Muscle of leg (tissue), 11 donors: Measurements from ENCODE around the gene ORAI2. TPM values are rescaled to one million over a fixed set of nuclear protein-coding genes. Genes with fewer than 3 reads are reported as not detected.
"Not testable (repeated sequence)": the region's sequence is repeated elsewhere in the genome, so short reads cannot be mapped to it uniquely, and the experiment has no call there.

ENCODE experiments used
- DNase-seq: peaks from one replicate; pipeline ENCODE4 v3.0.0; 2013
- H3K27ac ChIP-seq: one replicate; pipeline ENCODE4 v1.5.1; 2013; ENCODE audit warnings: mild to moderate bottlenecking, low read length, control low read depth
- H3K27me3 ChIP-seq: one replicate; pipeline ENCODE4 v1.6.1; 2013; ENCODE audit warnings: low read length; ENCODE audit not compliant: control insufficient read depth, insufficient read depth
- H3K36me3 ChIP-seq: one replicate; pipeline ENCODE4 v1.6.1; 2013; ENCODE audit warnings: low read length; ENCODE audit not compliant: control insufficient read depth, insufficient read depth
- H3K4me1 ChIP-seq: one replicate; pipeline ENCODE4 v1.6.1; 2013; ENCODE audit warnings: low read length; ENCODE audit not compliant: control insufficient read depth, insufficient read depth
- H3K4me3 ChIP-seq: one replicate; pipeline ENCODE4 v1.5.1; 2013; ENCODE audit warnings: low read length, control low read depth
- H3K9me3 ChIP-seq: replicated peaks from 2 replicates; pipeline ENCODE4 v1.6.1; 2013; ENCODE audit warnings: low read depth, low read length; ENCODE audit not compliant: control insufficient read depth
- WGBS: methylation state at CpG from one replicate; pipeline ENCODE4 v1.1.5; 2013; ENCODE audit warnings: missing lambda C conversion rate; ENCODE audit not compliant: insufficient coverage; 5-methylcytosine and 5-hydroxymethylcytosine counted together
- polyA plus RNA-seq, 8 donors: library from polyadenylated mRNA; unstranded; fragments of 120-200 nt; gene quantifications; one replicate each; pipeline versions ENCODE4 v1.2.1 to v1.2.3, GENCODE V29; 2013; ENCODE audit warnings: inconsistent platforms in 1 of 8, low replicate concordance in 1 of 8; ENCODE audit not compliant: insufficient read length in 8 of 8, insufficient read depth in 1 of 8
- total RNA-seq: library from RNA; stranded (reverse); fragments of 120-200 nt; gene quantifications from one replicate; pipeline ENCODE4 v1.2.4, GENCODE V29; 2013

ORAI2 gene
- total and polyA plus RNA-seq, 9 donors: 7.0 to 17.8 (median 11.5) TPM

GRCh38 chr7:102494473-102495149 lies 61.2 kb downstream of the ORAI2 start:
- no CpG with 5 or more reads among the region's 67 CpGs for WGBS
- H3K4me1 ChIP-seq, DNase-seq: not testable (repeated sequence)

GRCh38 chr7:102496861-102497260 lies 63.5 kb downstream of the ORAI2 start:
- not testable (repeated sequence) for H3K27me3 ChIP-seq, H3K4me1 ChIP-seq, H3K4me3 ChIP-seq, DNase-seq, H3K9me3 ChIP-seq, H3K36me3 ChIP-seq, H3K27ac ChIP-seq
- WGBS: 100% methylated on average over 1 of the region's 10 CpGs

More at GRCh38 chr7:102494473-102495149, 61.2 kb downstream of the ORAI2 start:
- not testable (repeated sequence) for H3K27ac ChIP-seq, H3K27me3 ChIP-seq, H3K36me3 ChIP-seq, H3K9me3 ChIP-seq, H3K4me3 ChIP-seq

- WGBS: no CpG with 5 or more reads among the region's 5 CpGs
- H3K4me3 ChIP-seq: not testable (repeated sequence)
These were observed 63.9 kb downstream of the ORAI2 start for GRCh38 chr7:102497308-102497707.

DNA sequence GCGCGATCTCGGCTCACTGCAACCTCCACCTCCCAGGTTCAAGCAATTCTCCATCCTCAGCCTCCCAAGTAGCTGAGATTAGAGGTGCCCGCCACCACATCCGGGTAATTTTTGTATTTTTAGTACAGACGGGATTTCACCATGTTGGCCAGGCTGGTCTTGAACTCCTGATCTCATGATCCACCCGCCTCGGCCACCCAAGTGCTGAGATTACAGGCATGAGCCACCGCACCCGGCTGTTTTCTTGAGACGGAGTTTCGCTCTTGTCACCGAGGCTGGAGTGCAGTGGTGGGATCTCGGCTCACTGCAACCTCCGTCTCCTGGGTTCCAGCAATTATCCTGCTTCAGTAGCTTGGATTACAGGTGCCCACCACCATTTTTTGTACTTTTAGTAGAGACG lies 64.9 kb downstream of the ORAI2 start:
- H3K4me1 ChIP-seq, DNase-seq, H3K4me3 ChIP-seq, H3K27me3 ChIP-seq, H3K36me3 ChIP-seq, H3K9me3 ChIP-seq, H3K27ac ChIP-seq: not testable (repeated sequence)
- WGBS: no CpG with 5 or more reads among the region's 16 CpGs

More at GRCh38 chr7:102497308-102497707, 63.9 kb downstream of the ORAI2 start:
- not testable (repeated sequence) for H3K9me3 ChIP-seq, DNase-seq, H3K4me1 ChIP-seq, H3K27ac ChIP-seq, H3K36me3 ChIP-seq, H3K27me3 ChIP-seq

GRCh38 chr7:102503141-102503540 lies 69.8 kb downstream of the ORAI2 start:
- not testable (repeated sequence) for DNase-seq, H3K36me3 ChIP-seq, H3K27me3 ChIP-seq, H3K27ac ChIP-seq, H3K4me3 ChIP-seq, H3K9me3 ChIP-seq, H3K4me1 ChIP-seq
- no CpG with 5 or more reads among the region's 12 CpGs for WGBS

DNA sequence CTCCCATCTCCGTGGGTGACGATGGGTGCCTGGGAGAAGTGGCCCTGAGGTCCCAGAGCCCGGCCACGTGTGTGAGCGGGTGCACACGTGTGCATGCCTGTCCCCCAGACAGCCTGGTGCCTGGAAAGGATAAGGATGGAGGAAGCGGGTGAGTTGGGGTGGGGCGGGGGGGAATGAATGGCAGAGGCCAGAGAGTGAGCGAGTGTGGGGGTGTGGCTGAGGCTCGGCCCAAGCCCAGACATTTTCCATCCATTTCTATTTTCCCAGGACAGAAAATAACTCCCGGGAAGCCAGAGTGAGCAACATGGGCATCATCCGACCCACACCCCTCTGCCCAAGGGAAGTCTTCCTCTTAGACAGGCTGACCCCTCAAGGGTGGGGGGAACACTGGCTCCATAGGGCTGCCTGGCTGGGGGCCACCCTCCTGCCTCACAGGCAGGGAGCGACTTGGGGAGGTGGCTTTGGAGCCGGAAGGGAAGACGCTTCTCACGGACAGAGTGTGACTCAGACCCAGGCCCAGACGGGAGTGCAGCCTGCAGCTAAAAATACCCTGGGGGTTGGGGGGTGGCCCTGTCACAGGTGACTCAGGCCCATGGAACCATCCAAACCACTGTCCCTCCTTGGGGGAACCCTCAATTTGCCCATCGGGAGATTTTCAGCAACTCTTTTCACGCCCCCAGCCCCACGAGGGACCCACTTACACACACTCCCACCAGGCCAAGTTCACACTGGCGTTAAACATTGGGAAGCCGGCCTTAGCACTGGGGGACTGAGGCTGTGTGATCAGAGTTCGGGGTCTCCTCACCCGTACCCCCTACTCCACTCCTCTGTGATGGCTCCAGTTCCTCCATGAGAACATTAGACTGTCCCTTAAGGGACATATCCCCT lies 72.2 kb downstream of the ORAI2 start:
- not testable (repeated sequence) for H3K27ac ChIP-seq, H3K4me3 ChIP-seq, H3K36me3 ChIP-seq, H3K27me3 ChIP-seq, H3K4me1 ChIP-seq, DNase-seq, H3K9me3 ChIP-seq
- whole genome bisulfite sequencing: no CpG with 5 or more reads among the region's 24 CpGs

Other genes starting within 250 kb of the ORAI2 start
- 4.4 TPM for gene SH2B2, start 146.7 kb upstream of the ORAI2 start, total RNA-seq
- 10 to 100 TPM in 6 of 8 donors, 1 to 10 TPM in 2; 8.7 to 16.4 (median 13.9) TPM for gene SH2B2, start 146.7 kb upstream of the ORAI2 start, polyA plus RNA-seq
- gene SPDYE6, start 77.1 kb upstream of the ORAI2 start, total RNA-seq: not detected
- 1 to 10 TPM in 7 of 8 donors, under 1 TPM in 1; 0.85 to 4.9 (median 2.4) TPM for gene SPDYE6, start 77.1 kb upstream of the ORAI2 start, polyA plus RNA-seq
- 26.4 TPM for gene PRKRIP1, start 37.2 kb upstream of the ORAI2 start, total RNA-seq
- gene PRKRIP1, start 37.2 kb upstream of the ORAI2 start, polyA plus RNA-seq: 10 to 100 TPM; 24.9 to 33.5 (median 29.4) TPM
- gene ALKBH4, start 31.3 kb downstream of the ORAI2 start, total RNA-seq: 12.1 TPM
- 10 to 100 TPM in 4 of 8 donors, 1 to 10 TPM in 4; 7.4 to 12.2 (median 9.6) TPM for gene ALKBH4, start 31.3 kb downstream of the ORAI2 start, polyA plus RNA-seq
- gene LRWD1, start 31.4 kb downstream of the ORAI2 start, total RNA-seq: 10.2 TPM
- gene LRWD1, start 31.4 kb downstream of the ORAI2 start, polyA plus RNA-seq: 10 to 100 TPM; 11.2 to 14.5 (median 12.9) TPM
- 45.7 TPM for gene POLR2J, start 45.3 kb downstream of the ORAI2 start, total RNA-seq
- 10 to 100 TPM; 29.8 to 38.4 (median 33.5) TPM for gene POLR2J, start 45.3 kb downstream of the ORAI2 start, polyA plus RNA-seq
- gene RASA4B, start 84.2 kb downstream of the ORAI2 start, total RNA-seq: 8.9 TPM
- 10 to 100 TPM in 7 of 8 donors, 1 to 10 TPM in 1; 7.1 to 26.7 (median 14.5) TPM for gene RASA4B, start 84.2 kb downstream of the ORAI2 start, polyA plus RNA-seq
- 2.8 TPM for gene UPK3BL2, start 110.1 kb downstream of the ORAI2 start, total RNA-seq
- gene UPK3BL2, start 110.1 kb downstream of the ORAI2 start, polyA plus RNA-seq: 10 to 100 TPM in 4 of 8 donors, 1 to 10 TPM in 3, under 1 TPM in 1; 0.82 to 18.3 (median 9.5) TPM
- gene SPDYE2, start 117.7 kb downstream of the ORAI2 start, total RNA-seq: 0.04 TPM
- gene SPDYE2, start 117.7 kb downstream of the ORAI2 start, polyA plus RNA-seq: 10 to 100 TPM in 1 of 8 donors, 1 to 10 TPM in 6, under 1 TPM in 1; 0.70 to 13.6 (median 3.3) TPM
- gene POLR2J3, start 139.0 kb downstream of the ORAI2 start, total RNA-seq: 19.8 TPM
- 10 to 100 TPM; 40.2 to 66.3 (median 55.7) TPM for gene POLR2J3, start 139.0 kb downstream of the ORAI2 start, polyA plus RNA-seq
- gene RASA4, start 183.2 kb downstream of the ORAI2 start, total RNA-seq: 13.7 TPM
- gene RASA4, start 183.2 kb downstream of the ORAI2 start, polyA plus RNA-seq: 10 to 100 TPM; 19.3 to 48.2 (median 34.4) TPM
- gene UPK3BL1, start 209.2 kb downstream of the ORAI2 start, total RNA-seq: 7.3 TPM
- gene UPK3BL1, start 209.2 kb downstream of the ORAI2 start, polyA plus RNA-seq: 10 to 100 TPM in 4 of 8 donors, 1 to 10 TPM in 4; 2.2 to 35.0 (median 8.9) TPM
- gene SPDYE2B, start 216.7 kb downstream of the ORAI2 start, total RNA-seq: not detected
- gene SPDYE2B, start 216.7 kb downstream of the ORAI2 start, polyA plus RNA-seq: 1 to 10 TPM in 4 of 8 donors, under 1 TPM in 4; 0.26 to 3.9 (median 1.0) TPM
- gene POLR2J2, start 238.1 kb downstream of the ORAI2 start, total RNA-seq: 3.3 TPM
- 1 to 10 TPM in 3 of 8 donors, under 1 TPM in 4, not detected in 1; 0.25 to 2.3 (median 0.75) TPM for gene POLR2J2, start 238.1 kb downstream of the ORAI2 start, polyA plus RNA-seq